ENCODE measurements around the gene BMP5. TPM values are rescaled to one million over a fixed set of nuclear protein-coding genes. Genes with fewer than 3 reads are reported as not detected.

BMP5 gene
- total RNA-seq, 1 donor from 2014 or later, result 0.50 TPM

DNA sequence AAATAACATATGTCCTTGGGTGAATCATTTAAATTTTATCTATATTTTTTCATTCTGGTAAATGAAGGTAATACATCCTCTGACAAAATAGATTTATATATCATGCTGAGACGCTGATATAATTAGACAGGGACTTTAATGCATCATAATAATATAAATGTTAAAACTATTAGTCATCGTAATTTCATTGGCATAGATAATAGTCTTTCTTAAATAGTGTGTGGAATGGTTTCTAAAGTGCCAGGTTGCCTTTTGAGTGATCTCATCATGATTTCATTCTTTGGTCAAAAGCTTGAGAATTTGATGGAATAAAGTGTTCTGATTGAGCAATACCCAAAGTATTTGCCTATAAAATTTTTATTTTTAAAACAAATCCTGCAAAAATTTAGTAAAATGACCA lies 43.2 kb upstream of the BMP5 start:
- DNase-seq (ENCODE audit: low read depth) (peak; percentile 68), FAIRE-seq (no peak)
- Histone ChIP-seq H3K79me2 (ENCODE audit: insufficient read depth, low read length) (no peaks in the 10 kb centered on the region), H2AFZ (ENCODE audit: low read depth, low read length) (no peak overlapping the region), H3K27me3 (ENCODE audit: insufficient read depth, low read length) (no peaks in the 10 kb centered on the region), H4K20me1 (ENCODE audit: insufficient read depth, low read length) (no peaks in the 10 kb centered on the region), H3K4me1 (ENCODE audit: insufficient read depth, low read length) (peaks cover 3% of the 10 kb centered on the region), H3K27ac (ENCODE audit: low read depth, low read length) (no peak overlapping the region), H3K4me2 (ENCODE audit: low read length) (no peak overlapping the region), H3K36me3 (ENCODE audit: insufficient read depth, low read length) (no peaks in the 10 kb centered on the region), H3K9me3 (ENCODE audit: insufficient read depth, low read depth, low read length) (no peaks in the 10 kb centered on the region), H3K9ac (ENCODE audit: low read length) (no peak overlapping the region), H3K4me3 (ENCODE audit: insufficient read depth, low read depth, low read length) (no peak overlapping the region)
- Mint-ChIP-seq H3K36me3 (ENCODE audit: low read depth, unreplicated experiment) (no peaks in the 10 kb centered on the region), H3K9me3 (ENCODE audit: unreplicated experiment) (peaks cover 2% of the 10 kb centered on the region), H3K27me3 (ENCODE audit: low read depth, unreplicated experiment) (no peaks in the 10 kb centered on the region), H3K27ac (ENCODE audit: unreplicated experiment) (no peak overlapping the region), H3K4me1 (ENCODE audit: low read depth, unreplicated experiment) (peaks cover 5% of the 10 kb centered on the region), H3K4me3 (ENCODE audit: unreplicated experiment) (no peak overlapping the region)
- no peak for TF ChIP-seq EZH2 (IDR thresholded peaks at IDR 0.05; ENCODE audit: insufficient read depth, low read length)
- TF ChIP-seq, protein P1, sequence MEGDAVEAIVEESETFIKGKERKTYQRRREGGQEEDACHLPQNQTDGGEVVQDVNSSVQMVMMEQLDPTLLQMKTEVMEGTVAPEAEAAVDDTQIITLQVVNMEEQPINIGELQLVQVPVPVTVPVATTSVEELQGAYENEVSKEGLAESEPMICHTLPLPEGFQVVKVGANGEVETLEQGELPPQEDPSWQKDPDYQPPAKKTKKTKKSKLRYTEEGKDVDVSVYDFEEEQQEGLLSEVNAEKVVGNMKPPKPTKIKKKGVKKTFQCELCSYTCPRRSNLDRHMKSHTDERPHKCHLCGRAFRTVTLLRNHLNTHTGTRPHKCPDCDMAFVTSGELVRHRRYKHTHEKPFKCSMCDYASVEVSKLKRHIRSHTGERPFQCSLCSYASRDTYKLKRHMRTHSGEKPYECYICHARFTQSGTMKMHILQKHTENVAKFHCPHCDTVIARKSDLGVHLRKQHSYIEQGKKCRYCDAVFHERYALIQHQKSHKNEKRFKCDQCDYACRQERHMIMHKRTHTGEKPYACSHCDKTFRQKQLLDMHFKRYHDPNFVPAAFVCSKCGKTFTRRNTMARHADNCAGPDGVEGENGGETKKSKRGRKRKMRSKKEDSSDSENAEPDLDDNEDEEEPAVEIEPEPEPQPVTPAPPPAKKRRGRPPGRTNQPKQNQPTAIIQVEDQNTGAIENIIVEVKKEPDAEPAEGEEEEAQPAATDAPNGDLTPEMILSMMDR (IDR thresholded peaks at IDR 0.05; ENCODE audit: insufficient read depth, low read depth, low read length), result no peak

DNA sequence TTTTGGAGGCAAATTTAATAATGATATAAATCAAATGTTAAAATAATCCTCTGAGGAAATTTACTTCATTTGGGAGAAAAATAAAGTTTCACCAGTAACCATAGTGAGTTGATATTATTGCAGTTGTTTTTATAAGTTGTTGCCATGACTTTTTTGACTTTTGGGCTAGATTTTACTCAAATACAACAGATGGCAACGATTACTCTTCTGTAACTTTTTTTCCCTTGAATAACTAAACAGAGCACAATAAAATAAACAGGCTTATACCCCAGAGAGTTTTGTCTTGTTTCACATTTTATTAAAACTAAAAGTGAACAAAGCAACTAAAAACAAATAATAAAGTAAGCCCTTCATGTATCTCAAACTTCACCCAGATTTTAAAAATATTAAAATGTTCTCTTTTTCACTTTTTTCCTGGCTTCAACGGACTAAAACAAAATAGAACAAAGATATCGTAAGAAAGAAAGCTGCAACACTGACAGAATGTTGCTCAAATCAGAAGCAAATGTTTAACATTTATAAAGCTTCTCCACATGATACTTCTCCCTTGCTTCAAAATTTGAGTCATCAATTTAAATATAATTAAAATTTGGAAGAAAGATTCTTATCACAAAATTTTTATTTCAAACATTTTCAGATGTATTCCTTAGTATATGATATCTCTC lies 42.5 kb upstream of the BMP5 start:
- H3K4me3 Mint-ChIP-seq (ENCODE audit: unreplicated experiment), result no peak overlapping the region
- no peak for FAIRE-seq

DNA sequence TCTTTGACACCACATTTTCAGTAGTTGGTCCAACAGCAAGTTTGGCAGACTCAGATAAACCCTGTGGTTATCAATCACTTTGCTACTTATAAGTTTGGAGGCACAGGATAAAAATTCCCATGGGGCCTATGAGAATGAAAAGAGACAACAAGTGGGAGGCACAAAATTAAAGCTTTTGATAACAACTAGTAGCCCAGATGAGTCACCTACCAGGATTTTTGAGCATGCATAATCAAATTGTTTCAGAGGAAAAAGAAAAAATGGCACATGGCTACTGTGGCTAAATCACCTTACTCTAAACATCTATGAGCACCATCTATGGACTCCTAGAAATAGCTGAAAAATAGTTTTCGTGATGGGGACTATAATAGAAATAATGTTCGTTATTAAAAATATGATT lies 40.8 kb upstream of the BMP5 start:
- H3K4me1 ChIP-seq (ENCODE audit: insufficient read depth, low read length), result peaks cover 3% of the 10 kb centered on the region
- Mint-ChIP-seq H3K27me3 (ENCODE audit: low read depth, unreplicated experiment) (no peaks in the 10 kb centered on the region), H3K4me1 (ENCODE audit: low read depth, unreplicated experiment) (peaks cover 5% of the 10 kb centered on the region), H3K9me3 (ENCODE audit: unreplicated experiment) (peaks cover 2% of the 10 kb centered on the region), H3K27ac (ENCODE audit: unreplicated experiment) (no peak overlapping the region), H3K4me3 (ENCODE audit: unreplicated experiment) (no peak overlapping the region), H3K36me3 (ENCODE audit: low read depth, unreplicated experiment) (no peaks in the 10 kb centered on the region)
- no peak overlapping the region for H3K4me3 ChIP-seq (ENCODE audit: insufficient read depth, low read depth, low read length)
- no peaks in the 10 kb centered on the region for H3K9me3 ChIP-seq (ENCODE audit: insufficient read depth, low read depth, low read length)
- no peaks in the 10 kb centered on the region for H4K20me1 ChIP-seq (ENCODE audit: insufficient read depth, low read length)
- H3K27me3 ChIP-seq (ENCODE audit: insufficient read depth, low read length), result no peaks in the 10 kb centered on the region
- peak overlapping the region; percentile 19 for H3K4me2 ChIP-seq (ENCODE audit: low read length)
- DNase-seq (ENCODE audit: low read depth), result peak; percentile 66
- H2AFZ ChIP-seq (ENCODE audit: low read depth, low read length), result no peak overlapping the region
- H3K9ac ChIP-seq (ENCODE audit: low read length), result no peak overlapping the region
- no peak for FAIRE-seq
- no peak for TF ChIP-seq EZH2 (IDR thresholded peaks at IDR 0.05; ENCODE audit: insufficient read depth, low read length)
- TF ChIP-seq, protein P1 (IDR thresholded peaks at IDR 0.05; ENCODE audit: insufficient read depth, low read depth, low read length), result no peak
- H3K36me3 ChIP-seq (ENCODE audit: insufficient read depth, low read length), result no peaks in the 10 kb centered on the region
- H3K27ac ChIP-seq (ENCODE audit: low read depth, low read length), result no peak overlapping the region
- no peaks in the 10 kb centered on the region for H3K79me2 ChIP-seq (ENCODE audit: insufficient read depth, low read length)

More for the DNA sequence above, 42.5 kb upstream of the BMP5 start:
- Histone ChIP-seq H3K36me3 (ENCODE audit: insufficient read depth, low read length) (no peaks in the 10 kb centered on the region), H3K79me2 (ENCODE audit: insufficient read depth, low read length) (no peaks in the 10 kb centered on the region), H3K27ac (ENCODE audit: low read depth, low read length) (no peak overlapping the region), H2AFZ (ENCODE audit: low read depth, low read length) (no peak overlapping the region), H3K4me1 (ENCODE audit: insufficient read depth, low read length) (peaks cover 3% of the 10 kb centered on the region), H3K4me2 (ENCODE audit: low read length) (no peak overlapping the region), H3K27me3 (ENCODE audit: insufficient read depth, low read length) (no peaks in the 10 kb centered on the region), H3K9me3 (ENCODE audit: insufficient read depth, low read depth, low read length) (no peaks in the 10 kb centered on the region), H4K20me1 (ENCODE audit: insufficient read depth, low read length) (no peaks in the 10 kb centered on the region), H3K9ac (ENCODE audit: low read length) (no peak overlapping the region), H3K4me3 (ENCODE audit: insufficient read depth, low read depth, low read length) (no peak overlapping the region)
- TF ChIP-seq, protein P1 (IDR thresholded peaks at IDR 0.05; ENCODE audit: insufficient read depth, low read depth, low read length), result no peak
- TF ChIP-seq EZH2 (IDR thresholded peaks at IDR 0.05; ENCODE audit: insufficient read depth, low read length), result no peak
- DNase-seq (ENCODE audit: low read depth), result no peak
- Mint-ChIP-seq H3K9me3 (ENCODE audit: unreplicated experiment) (peaks cover 2% of the 10 kb centered on the region), H3K27me3 (ENCODE audit: low read depth, unreplicated experiment) (no peaks in the 10 kb centered on the region), H3K36me3 (ENCODE audit: low read depth, unreplicated experiment) (no peaks in the 10 kb centered on the region), H3K27ac (ENCODE audit: unreplicated experiment) (no peak overlapping the region), H3K4me1 (ENCODE audit: low read depth, unreplicated experiment) (peaks cover 5% of the 10 kb centered on the region)
